Right lobe of liver (tissue), 4 donors: Measurements from ENCODE around the gene OLIG2.

Experiments used
- POLR2A ChIP-seq: fragments of 450-650 bp; IDR thresholded peaks from one replicate; pipeline ENCODE4 v1.6.1; 2017; ENCODE audit warnings: antibody characterized with exemption, mild to moderate bottlenecking
- TF ChIP-seq, protein P1 (sequence below), 4 donors: fragments of 200-600 bp in 3 of 4; fragments of 450-650 bp in 1 of 4; IDR thresholded peaks; one replicate each; pipeline versions ENCODE4 v1.5.1 to v1.8.0; 2016 to 2022; ENCODE audit warnings: antibody characterized with exemption in 4 of 4, mild to moderate bottlenecking in 2 of 4
- donor health status: DM: no; HTN: no; CAD: no.
- donor health status: DM: no; HTN: no; CAD: no.
- donor health status: DM: no; HTN: yes; CAD: no.

DNA sequence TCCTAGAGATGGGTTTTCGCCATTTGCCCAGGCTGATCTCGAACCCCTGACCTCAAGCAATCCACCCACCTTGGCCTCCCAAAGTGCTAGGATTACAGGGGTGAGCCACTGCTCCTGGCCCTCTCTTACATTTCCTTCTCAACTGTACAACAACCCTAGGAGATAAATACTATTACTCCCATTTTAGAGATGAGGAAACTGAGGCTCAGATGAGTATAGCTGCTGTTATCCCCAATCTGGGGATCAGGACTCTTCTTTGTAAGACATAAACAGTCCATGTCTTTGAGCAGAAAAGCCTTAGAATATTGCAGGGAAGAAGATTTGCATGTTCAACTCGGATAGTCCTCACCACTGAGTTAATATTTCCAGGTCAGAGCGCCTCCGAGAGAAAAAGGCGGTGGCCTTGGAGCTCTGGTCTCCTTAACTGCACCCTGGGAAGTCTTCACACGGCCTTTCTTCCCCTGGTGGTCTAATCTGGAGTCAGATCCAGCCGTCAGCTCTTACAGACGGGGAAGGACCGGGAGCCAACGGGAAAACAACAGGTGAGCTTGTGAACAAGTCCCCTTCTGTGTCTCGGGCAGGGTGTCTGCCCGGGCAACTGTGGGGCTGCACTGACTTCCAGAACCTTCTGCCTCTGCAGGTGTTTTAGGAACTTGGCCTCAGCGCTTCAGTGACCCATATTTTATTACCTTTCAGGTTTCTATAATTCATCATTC is 38.3 kb downstream of the OLIG2 start:
- TF ChIP-seq, protein P1, sequence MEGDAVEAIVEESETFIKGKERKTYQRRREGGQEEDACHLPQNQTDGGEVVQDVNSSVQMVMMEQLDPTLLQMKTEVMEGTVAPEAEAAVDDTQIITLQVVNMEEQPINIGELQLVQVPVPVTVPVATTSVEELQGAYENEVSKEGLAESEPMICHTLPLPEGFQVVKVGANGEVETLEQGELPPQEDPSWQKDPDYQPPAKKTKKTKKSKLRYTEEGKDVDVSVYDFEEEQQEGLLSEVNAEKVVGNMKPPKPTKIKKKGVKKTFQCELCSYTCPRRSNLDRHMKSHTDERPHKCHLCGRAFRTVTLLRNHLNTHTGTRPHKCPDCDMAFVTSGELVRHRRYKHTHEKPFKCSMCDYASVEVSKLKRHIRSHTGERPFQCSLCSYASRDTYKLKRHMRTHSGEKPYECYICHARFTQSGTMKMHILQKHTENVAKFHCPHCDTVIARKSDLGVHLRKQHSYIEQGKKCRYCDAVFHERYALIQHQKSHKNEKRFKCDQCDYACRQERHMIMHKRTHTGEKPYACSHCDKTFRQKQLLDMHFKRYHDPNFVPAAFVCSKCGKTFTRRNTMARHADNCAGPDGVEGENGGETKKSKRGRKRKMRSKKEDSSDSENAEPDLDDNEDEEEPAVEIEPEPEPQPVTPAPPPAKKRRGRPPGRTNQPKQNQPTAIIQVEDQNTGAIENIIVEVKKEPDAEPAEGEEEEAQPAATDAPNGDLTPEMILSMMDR (IDR thresholded peaks at IDR 0.05), result no peak
- TF ChIP-seq POLR2A, result no peak
